ENCODE data around the gene GALNTL6. TPM values are rescaled to one million over a fixed set of nuclear protein-coding genes. Genes with fewer than 3 reads are reported as not detected.

The GALNTL6 gene
- polyA plus RNA-seq, 1 donor from 2014 or later: 14.9 TPM

DNA sequence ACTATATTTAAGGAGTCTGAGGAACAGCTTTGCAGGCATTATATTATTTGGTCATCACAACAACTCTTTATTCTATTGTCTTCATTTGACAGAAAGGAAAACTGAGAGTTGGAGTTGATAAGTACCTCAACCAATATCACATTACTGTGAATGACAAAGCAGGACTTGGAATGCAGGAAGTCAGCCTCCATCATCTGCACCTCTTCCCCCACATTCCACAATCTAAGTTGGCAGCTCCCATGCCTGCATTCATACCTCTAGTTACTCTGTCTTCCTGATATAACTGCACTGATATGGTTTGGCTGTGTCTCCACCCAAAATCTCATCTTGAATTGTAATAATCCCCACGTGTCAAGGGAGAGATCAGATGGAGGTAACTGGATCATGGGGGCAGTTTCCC, 356.7 kb downstream of the GALNTL6 start:
- H3K9me3 ChIP-seq (ENCODE audit: low read length): no peaks in the 10 kb centered on the region
- no peak overlapping the region for H3K9ac ChIP-seq (ENCODE audit: low read length)
- H3K27me3 ChIP-seq (ENCODE audit: insufficient read depth, low read depth, low read length): no peaks in the 10 kb centered on the region
- no peak overlapping the region for H3K4me3 ChIP-seq (ENCODE audit: low read length)
- no peaks in the 10 kb centered on the region for H4K20me1 ChIP-seq (ENCODE audit: insufficient read depth)
- H3K9me2 ChIP-seq (ENCODE audit: insufficient read depth, low read length): no peaks in the 10 kb centered on the region
- H3K4me2 ChIP-seq (ENCODE audit: low read length): no peak overlapping the region
- no peaks in the 10 kb centered on the region for H3K36me3 ChIP-seq (ENCODE audit: insufficient read depth, low read length)
- H3K27ac ChIP-seq (ENCODE audit: low read length): no peak overlapping the region
- H2AFZ ChIP-seq (ENCODE audit: low read depth, low read length): no peak overlapping the region
- TF ChIP-seq, protein P1, sequence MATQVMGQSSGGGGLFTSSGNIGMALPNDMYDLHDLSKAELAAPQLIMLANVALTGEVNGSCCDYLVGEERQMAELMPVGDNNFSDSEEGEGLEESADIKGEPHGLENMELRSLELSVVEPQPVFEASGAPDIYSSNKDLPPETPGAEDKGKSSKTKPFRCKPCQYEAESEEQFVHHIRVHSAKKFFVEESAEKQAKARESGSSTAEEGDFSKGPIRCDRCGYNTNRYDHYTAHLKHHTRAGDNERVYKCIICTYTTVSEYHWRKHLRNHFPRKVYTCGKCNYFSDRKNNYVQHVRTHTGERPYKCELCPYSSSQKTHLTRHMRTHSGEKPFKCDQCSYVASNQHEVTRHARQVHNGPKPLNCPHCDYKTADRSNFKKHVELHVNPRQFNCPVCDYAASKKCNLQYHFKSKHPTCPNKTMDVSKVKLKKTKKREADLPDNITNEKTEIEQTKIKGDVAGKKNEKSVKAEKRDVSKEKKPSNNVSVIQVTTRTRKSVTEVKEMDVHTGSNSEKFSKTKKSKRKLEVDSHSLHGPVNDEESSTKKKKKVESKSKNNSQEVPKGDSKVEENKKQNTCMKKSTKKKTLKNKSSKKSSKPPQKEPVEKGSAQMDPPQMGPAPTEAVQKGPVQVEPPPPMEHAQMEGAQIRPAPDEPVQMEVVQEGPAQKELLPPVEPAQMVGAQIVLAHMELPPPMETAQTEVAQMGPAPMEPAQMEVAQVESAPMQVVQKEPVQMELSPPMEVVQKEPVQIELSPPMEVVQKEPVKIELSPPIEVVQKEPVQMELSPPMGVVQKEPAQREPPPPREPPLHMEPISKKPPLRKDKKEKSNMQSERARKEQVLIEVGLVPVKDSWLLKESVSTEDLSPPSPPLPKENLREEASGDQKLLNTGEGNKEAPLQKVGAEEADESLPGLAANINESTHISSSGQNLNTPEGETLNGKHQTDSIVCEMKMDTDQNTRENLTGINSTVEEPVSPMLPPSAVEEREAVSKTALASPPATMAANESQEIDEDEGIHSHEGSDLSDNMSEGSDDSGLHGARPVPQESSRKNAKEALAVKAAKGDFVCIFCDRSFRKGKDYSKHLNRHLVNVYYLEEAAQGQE (IDR thresholded peaks at IDR 0.05; ENCODE audit: borderline replicate concordance): no peak
- TF ChIP-seq, protein P2, sequence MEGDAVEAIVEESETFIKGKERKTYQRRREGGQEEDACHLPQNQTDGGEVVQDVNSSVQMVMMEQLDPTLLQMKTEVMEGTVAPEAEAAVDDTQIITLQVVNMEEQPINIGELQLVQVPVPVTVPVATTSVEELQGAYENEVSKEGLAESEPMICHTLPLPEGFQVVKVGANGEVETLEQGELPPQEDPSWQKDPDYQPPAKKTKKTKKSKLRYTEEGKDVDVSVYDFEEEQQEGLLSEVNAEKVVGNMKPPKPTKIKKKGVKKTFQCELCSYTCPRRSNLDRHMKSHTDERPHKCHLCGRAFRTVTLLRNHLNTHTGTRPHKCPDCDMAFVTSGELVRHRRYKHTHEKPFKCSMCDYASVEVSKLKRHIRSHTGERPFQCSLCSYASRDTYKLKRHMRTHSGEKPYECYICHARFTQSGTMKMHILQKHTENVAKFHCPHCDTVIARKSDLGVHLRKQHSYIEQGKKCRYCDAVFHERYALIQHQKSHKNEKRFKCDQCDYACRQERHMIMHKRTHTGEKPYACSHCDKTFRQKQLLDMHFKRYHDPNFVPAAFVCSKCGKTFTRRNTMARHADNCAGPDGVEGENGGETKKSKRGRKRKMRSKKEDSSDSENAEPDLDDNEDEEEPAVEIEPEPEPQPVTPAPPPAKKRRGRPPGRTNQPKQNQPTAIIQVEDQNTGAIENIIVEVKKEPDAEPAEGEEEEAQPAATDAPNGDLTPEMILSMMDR (IDR thresholded peaks at IDR 0.05; ENCODE audit: poor library complexity, severe bottlenecking): no peak
- TF ChIP-seq TAF1 (IDR thresholded peaks at IDR 0.05; ENCODE audit: low read depth) (no peak), MXI1 (conservative IDR thresholded peaks at IDR 0.05; ENCODE audit: poor library complexity, severe bottlenecking) (no peak), EP300 (conservative IDR thresholded peaks at IDR 0.05; ENCODE audit: poor library complexity, severe bottlenecking) (no peak), SMC3 (conservative IDR thresholded peaks at IDR 0.05; ENCODE audit: poor library complexity) (no peak)
- H3K79me2 ChIP-seq (replicated peaks; ENCODE audit: insufficient read depth, low read length): no peaks in the 10 kb centered on the region
- H3F3A ChIP-seq (ENCODE audit: insufficient read depth, low read length, poor library complexity, severe bottlenecking): no peaks in the 10 kb centered on the region

DNA sequence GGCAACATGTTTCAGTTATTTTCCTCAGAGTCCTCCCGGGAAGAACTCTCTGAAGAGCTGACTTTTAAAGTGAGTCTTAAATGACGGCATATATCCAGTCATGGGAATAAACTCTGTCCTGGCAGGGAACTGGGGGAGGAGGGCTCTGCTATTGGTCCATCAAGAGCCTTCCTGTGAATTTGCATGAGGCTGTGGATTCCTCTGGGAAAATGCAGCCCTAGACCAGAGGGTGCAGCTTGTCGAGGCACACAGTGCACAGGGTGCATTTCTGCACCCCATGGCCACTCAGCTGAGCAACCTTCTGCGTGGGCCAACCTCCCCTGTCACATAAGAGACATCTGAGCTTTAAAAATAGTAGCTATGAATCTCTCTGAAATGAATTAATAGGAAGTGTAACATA, 360.0 kb downstream of the GALNTL6 start:
- Histone ChIP-seq H3K4me3 (ENCODE audit: low read length) (no peak overlapping the region), H3K9me3 (ENCODE audit: low read length) (no peaks in the 10 kb centered on the region), H3F3A (ENCODE audit: insufficient read depth, low read length, poor library complexity, severe bottlenecking) (no peaks in the 10 kb centered on the region), H3K79me2 (replicated peaks; ENCODE audit: insufficient read depth, low read length) (no peaks in the 10 kb centered on the region), H3K9me2 (ENCODE audit: insufficient read depth, low read length) (no peaks in the 10 kb centered on the region), H3K9ac (ENCODE audit: low read length) (no peak overlapping the region), H3K27me3 (ENCODE audit: insufficient read depth, low read depth, low read length) (no peaks in the 10 kb centered on the region), H3K4me2 (ENCODE audit: low read length) (no peak overlapping the region), H4K20me1 (ENCODE audit: insufficient read depth) (no peaks in the 10 kb centered on the region), H3K27ac (ENCODE audit: low read length) (no peak overlapping the region), H3K36me3 (ENCODE audit: insufficient read depth, low read length) (no peaks in the 10 kb centered on the region), H2AFZ (ENCODE audit: low read depth, low read length) (no peak overlapping the region)
- TF ChIP-seq MXI1 (conservative IDR thresholded peaks at IDR 0.05; ENCODE audit: poor library complexity, severe bottlenecking) (no peak), EZH2 (IDR thresholded peaks at IDR 0.05; ENCODE audit: borderline replicate concordance, insufficient read depth, low read length, poor library complexity, severe bottlenecking) (no peak), EP300 (conservative IDR thresholded peaks at IDR 0.05; ENCODE audit: poor library complexity, severe bottlenecking) (no peak), RAD21 (conservative IDR thresholded peaks at IDR 0.05) (no peak), TAF1 (IDR thresholded peaks at IDR 0.05; ENCODE audit: low read depth) (no peak), SMC3 (conservative IDR thresholded peaks at IDR 0.05; ENCODE audit: poor library complexity) (no peak)
- TF ChIP-seq, protein P2 (IDR thresholded peaks at IDR 0.05; ENCODE audit: poor library complexity, severe bottlenecking): no peak
